ENCODE results near the gene BAIAP3.

DNA sequence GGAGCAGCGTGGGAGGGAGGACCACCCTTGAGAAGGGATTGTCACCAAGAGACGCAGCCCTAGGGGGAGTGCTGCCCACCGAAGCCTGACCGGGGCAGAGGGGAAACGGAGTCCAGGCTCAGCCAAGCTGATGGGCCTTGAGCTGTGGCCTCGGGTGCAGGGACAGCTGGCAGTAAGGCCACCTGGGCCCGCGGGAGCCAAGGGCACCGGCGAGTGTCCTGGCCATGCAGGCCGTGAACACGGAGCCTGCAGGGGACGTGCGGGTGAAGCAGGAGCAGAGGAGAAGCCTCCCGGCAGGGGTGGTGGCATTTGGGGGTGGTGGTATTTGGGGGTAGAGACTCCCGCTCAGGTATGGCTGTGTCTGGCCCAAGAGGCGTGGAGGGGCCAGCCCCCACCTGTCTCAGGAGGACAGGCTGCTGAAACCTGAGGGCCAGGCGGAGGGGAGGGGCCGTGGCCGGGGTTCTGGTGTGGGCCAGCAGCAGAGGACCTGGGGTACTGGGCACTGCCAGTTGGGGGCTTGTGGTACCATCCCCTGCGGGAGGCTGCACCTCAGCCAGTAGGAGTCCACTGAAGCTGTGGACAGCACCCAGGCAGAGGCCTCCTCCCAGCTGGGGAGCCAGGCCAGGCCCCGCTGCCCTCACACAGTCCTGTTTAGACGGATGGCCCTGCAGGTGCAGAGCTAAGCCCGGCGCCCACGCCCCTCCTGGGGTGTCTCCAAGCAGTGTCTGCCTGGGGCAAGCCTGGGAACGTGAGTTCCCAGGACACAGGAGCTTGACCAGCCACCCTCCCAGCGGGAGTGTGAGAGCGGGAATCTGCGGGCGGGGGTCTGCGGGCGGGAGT lies 22.8 kb downstream of the BAIAP3 start:
- TF ChIP-seq, protein P1, sequence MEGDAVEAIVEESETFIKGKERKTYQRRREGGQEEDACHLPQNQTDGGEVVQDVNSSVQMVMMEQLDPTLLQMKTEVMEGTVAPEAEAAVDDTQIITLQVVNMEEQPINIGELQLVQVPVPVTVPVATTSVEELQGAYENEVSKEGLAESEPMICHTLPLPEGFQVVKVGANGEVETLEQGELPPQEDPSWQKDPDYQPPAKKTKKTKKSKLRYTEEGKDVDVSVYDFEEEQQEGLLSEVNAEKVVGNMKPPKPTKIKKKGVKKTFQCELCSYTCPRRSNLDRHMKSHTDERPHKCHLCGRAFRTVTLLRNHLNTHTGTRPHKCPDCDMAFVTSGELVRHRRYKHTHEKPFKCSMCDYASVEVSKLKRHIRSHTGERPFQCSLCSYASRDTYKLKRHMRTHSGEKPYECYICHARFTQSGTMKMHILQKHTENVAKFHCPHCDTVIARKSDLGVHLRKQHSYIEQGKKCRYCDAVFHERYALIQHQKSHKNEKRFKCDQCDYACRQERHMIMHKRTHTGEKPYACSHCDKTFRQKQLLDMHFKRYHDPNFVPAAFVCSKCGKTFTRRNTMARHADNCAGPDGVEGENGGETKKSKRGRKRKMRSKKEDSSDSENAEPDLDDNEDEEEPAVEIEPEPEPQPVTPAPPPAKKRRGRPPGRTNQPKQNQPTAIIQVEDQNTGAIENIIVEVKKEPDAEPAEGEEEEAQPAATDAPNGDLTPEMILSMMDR (conservative IDR thresholded peaks at IDR 0.05; ENCODE audit: low read length): no peak
- no peak for TF ChIP-seq EZH2phosphoT487 (IDR thresholded peaks at IDR 0.05; ENCODE audit: borderline replicate concordance, low read depth, low read length)

Measured in OCI-LY7 (cell line).